WTC11 (cell line): ENCODE data around the gene GIMAP8.

Experiments
- ELF4 ChIP-seq: sonication (generic); formaldehyde crosslinking; IDR thresholded peaks from 2 replicates; pipeline ENCODE4 v1.8.1; 2022; ENCODE audit warnings: low read depth, mild to moderate bottlenecking, moderate library complexity, missing genetic modification reagents
- ESRRA ChIP-seq: sonication (generic); formaldehyde crosslinking; IDR thresholded peaks from 2 replicates; pipeline ENCODE4 v1.8.1; 2022; ENCODE audit warnings: mild to moderate bottlenecking, missing genetic modification reagents, borderline replicate concordance
- ETV6 ChIP-seq: sonication (generic); formaldehyde crosslinking; IDR thresholded peaks from 2 replicates; pipeline ENCODE4 v1.8.1; 2022; ENCODE audit warnings: mild to moderate bottlenecking, missing genetic modification reagents
- GTF2I ChIP-seq: fragments of 250-450 bp; sonication (Bioruptor Pico); conservative IDR thresholded peaks from 2 replicates; pipeline ENCODE4 v1.4.0; 2021; ENCODE audit warnings: mild to moderate bottlenecking
- MYBL2 ChIP-seq: sonication (generic); formaldehyde crosslinking; IDR thresholded peaks from 2 replicates; pipeline ENCODE4 v1.8.1; 2023; ENCODE audit warnings: mild to moderate bottlenecking, moderate library complexity, missing genetic modification reagents
- SMAD3 ChIP-seq: sonication (generic); formaldehyde crosslinking; IDR thresholded peaks from 2 replicates; pipeline ENCODE4 v1.8.0; 2022; ENCODE audit warnings: missing genetic modification reagents, mild to moderate bottlenecking, borderline replicate concordance
- ZNF263 ChIP-seq: sonication (generic); formaldehyde crosslinking; IDR thresholded peaks from 2 replicates; pipeline ENCODE4 v1.8.1; 2022; ENCODE audit warnings: low read depth, mild to moderate bottlenecking, moderate library complexity, missing genetic modification reagents
- TF ChIP-seq, protein P1 (sequence below): fragments of 200-600 bp; IDR thresholded peaks from 2 replicates; pipeline ENCODE4 v1.8.0; 2022; ENCODE audit warnings: antibody characterized with exemption
- TF ChIP-seq, protein P2 (sequence below): sonication (generic); formaldehyde crosslinking; IDR thresholded peaks from 2 replicates; pipeline ENCODE4 v1.8.0; 2022; ENCODE audit warnings: mild to moderate bottlenecking, missing genetic modification reagents
- TF ChIP-seq, protein P3 (sequence below): sonication (generic); formaldehyde crosslinking; IDR thresholded peaks from 2 replicates; pipeline ENCODE4 v1.8.1; 2022; ENCODE audit warnings: low read depth, mild to moderate bottlenecking, moderate library complexity, missing genetic modification reagents, borderline replicate concordance
- TF ChIP-seq, protein P4 (sequence below): sonication (generic); formaldehyde crosslinking; IDR thresholded peaks from 2 replicates; pipeline ENCODE4 v1.8.0; 2022; ENCODE audit warnings: mild to moderate bottlenecking, missing genetic modification reagents
- TF ChIP-seq, protein P5 (sequence below): sonication (generic); formaldehyde crosslinking; IDR thresholded peaks from 2 replicates; pipeline ENCODE4 v1.8.1; 2023; ENCODE audit warnings: mild to moderate bottlenecking, missing genetic modification reagents, borderline replicate concordance
- TF ChIP-seq, protein P6 (sequence below): sonication (generic); formaldehyde crosslinking; IDR thresholded peaks from 2 replicates; pipeline ENCODE4 v1.8.1; 2023; ENCODE audit warnings: mild to moderate bottlenecking, missing genetic modification reagents

DNA sequence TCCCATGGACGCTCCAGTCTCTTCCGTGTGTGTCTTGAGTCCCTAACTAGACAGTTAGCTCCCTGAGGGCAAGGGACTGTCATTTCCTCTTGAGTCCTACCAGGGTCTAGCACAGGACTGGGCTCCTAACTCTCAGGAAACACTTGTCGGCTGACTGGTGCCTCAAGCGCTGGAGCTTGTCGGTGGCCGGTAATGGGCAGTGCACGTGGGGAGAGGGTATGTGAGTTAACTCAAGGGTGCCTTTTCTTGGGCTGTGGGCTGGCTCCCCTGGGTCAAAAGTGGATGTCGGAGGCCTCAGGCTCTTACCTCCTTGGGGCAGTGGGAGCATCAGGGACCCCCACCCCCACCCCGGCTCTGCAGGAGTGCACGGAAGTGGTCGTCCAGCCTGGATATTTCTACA is 38.4 kb upstream of the GIMAP8 start:
- TF ChIP-seq, protein P1, sequence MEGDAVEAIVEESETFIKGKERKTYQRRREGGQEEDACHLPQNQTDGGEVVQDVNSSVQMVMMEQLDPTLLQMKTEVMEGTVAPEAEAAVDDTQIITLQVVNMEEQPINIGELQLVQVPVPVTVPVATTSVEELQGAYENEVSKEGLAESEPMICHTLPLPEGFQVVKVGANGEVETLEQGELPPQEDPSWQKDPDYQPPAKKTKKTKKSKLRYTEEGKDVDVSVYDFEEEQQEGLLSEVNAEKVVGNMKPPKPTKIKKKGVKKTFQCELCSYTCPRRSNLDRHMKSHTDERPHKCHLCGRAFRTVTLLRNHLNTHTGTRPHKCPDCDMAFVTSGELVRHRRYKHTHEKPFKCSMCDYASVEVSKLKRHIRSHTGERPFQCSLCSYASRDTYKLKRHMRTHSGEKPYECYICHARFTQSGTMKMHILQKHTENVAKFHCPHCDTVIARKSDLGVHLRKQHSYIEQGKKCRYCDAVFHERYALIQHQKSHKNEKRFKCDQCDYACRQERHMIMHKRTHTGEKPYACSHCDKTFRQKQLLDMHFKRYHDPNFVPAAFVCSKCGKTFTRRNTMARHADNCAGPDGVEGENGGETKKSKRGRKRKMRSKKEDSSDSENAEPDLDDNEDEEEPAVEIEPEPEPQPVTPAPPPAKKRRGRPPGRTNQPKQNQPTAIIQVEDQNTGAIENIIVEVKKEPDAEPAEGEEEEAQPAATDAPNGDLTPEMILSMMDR, result no peak
- TF ChIP-seq SMAD3 (CRISPR knock-in tag) (no peak), ZNF263 (CRISPR knock-in tag) (no peak), MYBL2 (CRISPR knock-in tag) (no peak), GTF2I (CRISPR knock-in tag) (no peak), ELF4 (CRISPR knock-in tag) (no peak), ETV6 (CRISPR knock-in tag) (no peak), ESRRA (CRISPR knock-in tag) (no peak)
- TF ChIP-seq, protein P2, sequence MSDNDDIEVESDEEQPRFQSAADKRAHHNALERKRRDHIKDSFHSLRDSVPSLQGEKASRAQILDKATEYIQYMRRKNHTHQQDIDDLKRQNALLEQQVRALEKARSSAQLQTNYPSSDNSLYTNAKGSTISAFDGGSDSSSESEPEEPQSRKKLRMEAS (CRISPR knock-in tag), result no peak
- TF ChIP-seq, protein P3, sequence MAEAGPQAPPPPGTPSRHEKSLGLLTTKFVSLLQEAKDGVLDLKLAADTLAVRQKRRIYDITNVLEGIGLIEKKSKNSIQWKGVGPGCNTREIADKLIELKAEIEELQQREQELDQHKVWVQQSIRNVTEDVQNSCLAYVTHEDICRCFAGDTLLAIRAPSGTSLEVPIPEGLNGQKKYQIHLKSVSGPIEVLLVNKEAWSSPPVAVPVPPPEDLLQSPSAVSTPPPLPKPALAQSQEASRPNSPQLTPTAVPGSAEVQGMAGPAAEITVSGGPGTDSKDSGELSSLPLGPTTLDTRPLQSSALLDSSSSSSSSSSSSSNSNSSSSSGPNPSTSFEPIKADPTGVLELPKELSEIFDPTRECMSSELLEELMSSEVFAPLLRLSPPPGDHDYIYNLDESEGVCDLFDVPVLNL (CRISPR knock-in tag), result no peak
- TF ChIP-seq, protein P4, sequence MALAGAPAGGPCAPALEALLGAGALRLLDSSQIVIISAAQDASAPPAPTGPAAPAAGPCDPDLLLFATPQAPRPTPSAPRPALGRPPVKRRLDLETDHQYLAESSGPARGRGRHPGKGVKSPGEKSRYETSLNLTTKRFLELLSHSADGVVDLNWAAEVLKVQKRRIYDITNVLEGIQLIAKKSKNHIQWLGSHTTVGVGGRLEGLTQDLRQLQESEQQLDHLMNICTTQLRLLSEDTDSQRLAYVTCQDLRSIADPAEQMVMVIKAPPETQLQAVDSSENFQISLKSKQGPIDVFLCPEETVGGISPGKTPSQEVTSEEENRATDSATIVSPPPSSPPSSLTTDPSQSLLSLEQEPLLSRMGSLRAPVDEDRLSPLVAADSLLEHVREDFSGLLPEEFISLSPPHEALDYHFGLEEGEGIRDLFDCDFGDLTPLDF (CRISPR knock-in tag), result no peak
- TF ChIP-seq, protein P5, sequence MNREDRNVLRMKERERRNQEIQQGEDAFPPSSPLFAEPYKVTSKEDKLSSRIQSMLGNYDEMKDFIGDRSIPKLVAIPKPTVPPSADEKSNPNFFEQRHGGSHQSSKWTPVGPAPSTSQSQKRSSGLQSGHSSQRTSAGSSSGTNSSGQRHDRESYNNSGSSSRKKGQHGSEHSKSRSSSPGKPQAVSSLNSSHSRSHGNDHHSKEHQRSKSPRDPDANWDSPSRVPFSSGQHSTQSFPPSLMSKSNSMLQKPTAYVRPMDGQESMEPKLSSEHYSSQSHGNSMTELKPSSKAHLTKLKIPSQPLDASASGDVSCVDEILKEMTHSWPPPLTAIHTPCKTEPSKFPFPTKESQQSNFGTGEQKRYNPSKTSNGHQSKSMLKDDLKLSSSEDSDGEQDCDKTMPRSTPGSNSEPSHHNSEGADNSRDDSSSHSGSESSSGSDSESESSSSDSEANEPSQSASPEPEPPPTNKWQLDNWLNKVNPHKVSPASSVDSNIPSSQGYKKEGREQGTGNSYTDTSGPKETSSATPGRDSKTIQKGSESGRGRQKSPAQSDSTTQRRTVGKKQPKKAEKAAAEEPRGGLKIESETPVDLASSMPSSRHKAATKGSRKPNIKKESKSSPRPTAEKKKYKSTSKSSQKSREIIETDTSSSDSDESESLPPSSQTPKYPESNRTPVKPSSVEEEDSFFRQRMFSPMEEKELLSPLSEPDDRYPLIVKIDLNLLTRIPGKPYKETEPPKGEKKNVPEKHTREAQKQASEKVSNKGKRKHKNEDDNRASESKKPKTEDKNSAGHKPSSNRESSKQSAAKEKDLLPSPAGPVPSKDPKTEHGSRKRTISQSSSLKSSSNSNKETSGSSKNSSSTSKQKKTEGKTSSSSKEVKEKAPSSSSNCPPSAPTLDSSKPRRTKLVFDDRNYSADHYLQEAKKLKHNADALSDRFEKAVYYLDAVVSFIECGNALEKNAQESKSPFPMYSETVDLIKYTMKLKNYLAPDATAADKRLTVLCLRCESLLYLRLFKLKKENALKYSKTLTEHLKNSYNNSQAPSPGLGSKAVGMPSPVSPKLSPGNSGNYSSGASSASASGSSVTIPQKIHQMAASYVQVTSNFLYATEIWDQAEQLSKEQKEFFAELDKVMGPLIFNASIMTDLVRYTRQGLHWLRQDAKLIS (CRISPR knock-in tag), result no peak
- TF ChIP-seq, protein P6, sequence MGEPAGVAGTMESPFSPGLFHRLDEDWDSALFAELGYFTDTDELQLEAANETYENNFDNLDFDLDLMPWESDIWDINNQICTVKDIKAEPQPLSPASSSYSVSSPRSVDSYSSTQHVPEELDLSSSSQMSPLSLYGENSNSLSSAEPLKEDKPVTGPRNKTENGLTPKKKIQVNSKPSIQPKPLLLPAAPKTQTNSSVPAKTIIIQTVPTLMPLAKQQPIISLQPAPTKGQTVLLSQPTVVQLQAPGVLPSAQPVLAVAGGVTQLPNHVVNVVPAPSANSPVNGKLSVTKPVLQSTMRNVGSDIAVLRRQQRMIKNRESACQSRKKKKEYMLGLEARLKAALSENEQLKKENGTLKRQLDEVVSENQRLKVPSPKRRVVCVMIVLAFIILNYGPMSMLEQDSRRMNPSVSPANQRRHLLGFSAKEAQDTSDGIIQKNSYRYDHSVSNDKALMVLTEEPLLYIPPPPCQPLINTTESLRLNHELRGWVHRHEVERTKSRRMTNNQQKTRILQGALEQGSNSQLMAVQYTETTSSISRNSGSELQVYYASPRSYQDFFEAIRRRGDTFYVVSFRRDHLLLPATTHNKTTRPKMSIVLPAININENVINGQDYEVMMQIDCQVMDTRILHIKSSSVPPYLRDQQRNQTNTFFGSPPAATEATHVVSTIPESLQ (CRISPR knock-in tag), result no peak
